D341Med (cell line): ENCODE results near the gene ZNF789.

ENCODE experiments used
- DNase-seq: peaks from one replicate; pipeline ENCODE4 v3.0.0; 2012; ENCODE audit warnings: low spot score

Gene ZNF789

GRCh38 chr7:99504603-99505323, 32.1 kb downstream of the ZNF789 start, which contains the start of gene ZKSCAN5:
ZKSCAN5 (plus strand) TSS chr7:99504662; CDS start chr7:99506045, 1,383 bp downstream.
- DNase-seq: peak; percentile 93

GRCh38 chr7:99505324-99505662, 32.6 kb downstream of the ZNF789 start:
- DNase-seq: no peak

GRCh38 chr7:99514050-99514449, 41.4 kb downstream of the ZNF789 start:
- no peak for DNase-seq

GRCh38 chr7:99521399-99521798, 48.7 kb downstream of the ZNF789 start:
- no peak for DNase-seq

- DNase-seq: peak; percentile 46
These were observed 53.2 kb downstream of the ZNF789 start for GRCh38 chr7:99525713-99526440.

- DNase-seq: no peak
These were observed 58.7 kb downstream of the ZNF789 start for GRCh38 chr7:99531354-99531765.

- no peak for DNase-seq
These were observed 63.0 kb downstream of the ZNF789 start for GRCh38 chr7:99535667-99536066.
